ENCODE results near the gene SBF2. TPM values are rescaled to one million over a fixed set of nuclear protein-coding genes. Genes with fewer than 3 reads are reported as not detected.

The SBF2 gene
- polyA plus RNA-seq, 1 donor, result 45.4 TPM

- 60% methylated on average over 1 of the region's 5 CpGs for WGBS (ENCODE audit: insufficient coverage, low lambda C conversion rate)
- H3K27me3 ChIP-seq (ENCODE audit: control insufficient read depth, insufficient read depth, low read length), result no peaks in the 10 kb centered on the region
- no peak overlapping the region for H3K4me3 ChIP-seq (ENCODE audit: low read length)
- peaks cover 6% of the 10 kb centered on the region for H3K36me3 ChIP-seq (ENCODE audit: control insufficient read depth, insufficient read depth, low read length)
- DNase-seq, result no peak
- H3K9me3 ChIP-seq (ENCODE audit: control insufficient read depth, low read depth, low read length), result no peaks in the 10 kb centered on the region
- peaks cover 7% of the 10 kb centered on the region for H3K4me1 ChIP-seq (ENCODE audit: control insufficient read depth, insufficient read depth, low read length)
- H3K27ac ChIP-seq (ENCODE audit: low read length), result no peak overlapping the region
Measured at GRCh38 chr11:9823887-9824385, 470.1 kb downstream of the SBF2 start.

GRCh38 chr11:9823439-9823838, 470.6 kb downstream of the SBF2 start:
- Histone ChIP-seq H3K4me1 (ENCODE audit: control insufficient read depth, insufficient read depth, low read length) (peaks cover 7% of the 10 kb centered on the region), H3K4me3 (ENCODE audit: low read length) (no peak overlapping the region), H3K36me3 (ENCODE audit: control insufficient read depth, insufficient read depth, low read length) (peaks cover 6% of the 10 kb centered on the region), H3K27me3 (ENCODE audit: control insufficient read depth, insufficient read depth, low read length) (no peaks in the 10 kb centered on the region), H3K27ac (ENCODE audit: low read length) (no peak overlapping the region), H3K9me3 (ENCODE audit: control insufficient read depth, low read depth, low read length) (no peaks in the 10 kb centered on the region)
- WGBS (ENCODE audit: insufficient coverage, low lambda C conversion rate), result 80% methylated on average over 1 of the region's 2 CpGs
- DNase-seq, result no peak

- Histone ChIP-seq H3K27ac (ENCODE audit: low read length) (no peak overlapping the region), H3K4me3 (ENCODE audit: low read length) (no peak overlapping the region), H3K27me3 (ENCODE audit: control insufficient read depth, insufficient read depth, low read length) (no peaks in the 10 kb centered on the region), H3K36me3 (ENCODE audit: control insufficient read depth, insufficient read depth, low read length) (peaks cover 3% of the 10 kb centered on the region), H3K4me1 (ENCODE audit: control insufficient read depth, insufficient read depth, low read length) (peaks cover 7% of the 10 kb centered on the region), H3K9me3 (ENCODE audit: control insufficient read depth, low read depth, low read length) (no peaks in the 10 kb centered on the region)
- DNase-seq, result no peak
- WGBS (ENCODE audit: insufficient coverage, low lambda C conversion rate), result no CpG with 5 or more reads among the region's 7 CpGs
Measured at GRCh38 chr11:9821008-9821752, 472.8 kb downstream of the SBF2 start.

- H3K4me1 ChIP-seq (ENCODE audit: control insufficient read depth, insufficient read depth, low read length), result peaks cover 4% of the 10 kb centered on the region
- no CpG with 5 or more reads among the region's 1 CpG for WGBS (ENCODE audit: insufficient coverage, low lambda C conversion rate)
- no peaks in the 10 kb centered on the region for H3K27me3 ChIP-seq (ENCODE audit: control insufficient read depth, insufficient read depth, low read length)
- H3K9me3 ChIP-seq (ENCODE audit: control insufficient read depth, low read depth, low read length), result no peaks in the 10 kb centered on the region
- no peak overlapping the region for H3K4me3 ChIP-seq (ENCODE audit: low read length)
- DNase-seq, result peak in 1 of 2 donors; percentile 3
- peaks cover 6% of the 10 kb centered on the region for H3K36me3 ChIP-seq (ENCODE audit: control insufficient read depth, insufficient read depth, low read length)
- no peak overlapping the region for H3K27ac ChIP-seq (ENCODE audit: low read length)
Measured at GRCh38 chr11:9820260-9820659, 473.8 kb downstream of the SBF2 start.

GRCh38 chr11:9817191-9817590, 476.8 kb downstream of the SBF2 start:
- Histone ChIP-seq H3K27ac (ENCODE audit: low read length) (no peak overlapping the region), H3K4me3 (ENCODE audit: low read length) (no peak overlapping the region), H3K27me3 (ENCODE audit: control insufficient read depth, insufficient read depth, low read length) (no peaks in the 10 kb centered on the region), H3K4me1 (ENCODE audit: control insufficient read depth, insufficient read depth, low read length) (peaks cover 4% of the 10 kb centered on the region), H3K9me3 (ENCODE audit: control insufficient read depth, low read depth, low read length) (no peaks in the 10 kb centered on the region), H3K36me3 (ENCODE audit: control insufficient read depth, insufficient read depth, low read length) (peaks cover 7% of the 10 kb centered on the region)
- DNase-seq, result no peak
- no CpG with 5 or more reads among the region's 1 CpG for WGBS (ENCODE audit: insufficient coverage, low lambda C conversion rate)

GRCh38 chr11:9815486-9816136, 478.4 kb downstream of the SBF2 start:
- Histone ChIP-seq H3K27ac (ENCODE audit: low read length) (no peak overlapping the region), H3K4me1 (ENCODE audit: control insufficient read depth, insufficient read depth, low read length) (no peaks in the 10 kb centered on the region), H3K36me3 (ENCODE audit: control insufficient read depth, insufficient read depth, low read length) (peaks cover 17% of the 10 kb centered on the region), H3K9me3 (ENCODE audit: control insufficient read depth, low read depth, low read length) (no peaks in the 10 kb centered on the region), H3K4me3 (ENCODE audit: low read length) (no peak overlapping the region), H3K27me3 (ENCODE audit: control insufficient read depth, insufficient read depth, low read length) (no peaks in the 10 kb centered on the region)
- WGBS (ENCODE audit: insufficient coverage, low lambda C conversion rate), result no CpG with 5 or more reads among the region's 6 CpGs
- DNase-seq, result no peak

GRCh38 chr11:9814108-9814507, 479.9 kb downstream of the SBF2 start:
- Histone ChIP-seq H3K27ac (ENCODE audit: low read length) (no peak overlapping the region), H3K36me3 (ENCODE audit: control insufficient read depth, insufficient read depth, low read length) (peaks cover 17% of the 10 kb centered on the region), H3K9me3 (ENCODE audit: control insufficient read depth, low read depth, low read length) (no peaks in the 10 kb centered on the region), H3K4me3 (ENCODE audit: low read length) (no peak overlapping the region), H3K4me1 (ENCODE audit: control insufficient read depth, insufficient read depth, low read length) (no peaks in the 10 kb centered on the region), H3K27me3 (ENCODE audit: control insufficient read depth, insufficient read depth, low read length) (no peaks in the 10 kb centered on the region)
- no peak for DNase-seq

- peaks cover 30% of the 10 kb centered on the region for H3K36me3 ChIP-seq (ENCODE audit: control insufficient read depth, insufficient read depth, low read length)
- H3K4me1 ChIP-seq (ENCODE audit: control insufficient read depth, insufficient read depth, low read length), result no peaks in the 10 kb centered on the region
- H3K27me3 ChIP-seq (ENCODE audit: control insufficient read depth, insufficient read depth, low read length), result no peaks in the 10 kb centered on the region
- no peak for DNase-seq
- H3K9me3 ChIP-seq (ENCODE audit: control insufficient read depth, low read depth, low read length), result no peaks in the 10 kb centered on the region
- no peak overlapping the region for H3K4me3 ChIP-seq (ENCODE audit: low read length)
- no peak overlapping the region for H3K27ac ChIP-seq (ENCODE audit: low read length)
- WGBS (ENCODE audit: insufficient coverage, low lambda C conversion rate), result 100% methylated on average over 1 of the region's 7 CpGs
Measured at GRCh38 chr11:9808943-9809342, 485.1 kb downstream of the SBF2 start.

- no CpG with 5 or more reads among the region's 4 CpGs for WGBS (ENCODE audit: insufficient coverage, low lambda C conversion rate)
- Histone ChIP-seq H3K9me3 (ENCODE audit: control insufficient read depth, low read depth, low read length) (no peaks in the 10 kb centered on the region), H3K27me3 (ENCODE audit: control insufficient read depth, insufficient read depth, low read length) (no peaks in the 10 kb centered on the region), H3K4me3 (ENCODE audit: low read length) (no peak overlapping the region), H3K4me1 (ENCODE audit: control insufficient read depth, insufficient read depth, low read length) (no peaks in the 10 kb centered on the region), H3K27ac (ENCODE audit: low read length) (no peak overlapping the region), H3K36me3 (ENCODE audit: control insufficient read depth, insufficient read depth, low read length) (peaks cover 29% of the 10 kb centered on the region)
- DNase-seq, result no peak
Measured at GRCh38 chr11:9806946-9807687, 486.9 kb downstream of the SBF2 start.

- Histone ChIP-seq H3K9me3 (ENCODE audit: control insufficient read depth, low read depth, low read length) (no peaks in the 10 kb centered on the region), H3K27me3 (ENCODE audit: control insufficient read depth, insufficient read depth, low read length) (no peaks in the 10 kb centered on the region), H3K36me3 (ENCODE audit: control insufficient read depth, insufficient read depth, low read length) (peaks cover 19% of the 10 kb centered on the region), H3K4me3 (ENCODE audit: low read length) (no peak overlapping the region), H3K4me1 (ENCODE audit: control insufficient read depth, insufficient read depth, low read length) (no peaks in the 10 kb centered on the region), H3K27ac (ENCODE audit: low read length) (no peak overlapping the region)
- DNase-seq, result no peak
- 100% methylated on average over 1 of the region's 2 CpGs for WGBS (ENCODE audit: insufficient coverage, low lambda C conversion rate)
Measured at GRCh38 chr11:9804419-9804902, 489.6 kb downstream of the SBF2 start.
